OCI-LY1 (cell line): ENCODE results near the gene PAK4.

ENCODE experiments used
- EZH2 ChIP-seq: fragments of 200-600 bp; sonication (generic), shearing (Covaris generic); IDR thresholded peaks from 2 replicates; pipeline ENCODE4 v1.8.0; 2017; ENCODE audit warnings: borderline replicate concordance, mixed run types, mild to moderate bottlenecking, antibody characterized with exemption, low read length, moderate library complexity, mixed read lengths
- TF ChIP-seq, protein P1 (sequence below): fragments of 200-600 bp; sonication (generic), shearing (Covaris generic); IDR thresholded peaks from 2 replicates; pipeline ENCODE4 v1.5.1; 2017; ENCODE audit warnings: mild to moderate bottlenecking, antibody characterized with exemption, low read length, moderate library complexity, mixed read lengths

DNA sequence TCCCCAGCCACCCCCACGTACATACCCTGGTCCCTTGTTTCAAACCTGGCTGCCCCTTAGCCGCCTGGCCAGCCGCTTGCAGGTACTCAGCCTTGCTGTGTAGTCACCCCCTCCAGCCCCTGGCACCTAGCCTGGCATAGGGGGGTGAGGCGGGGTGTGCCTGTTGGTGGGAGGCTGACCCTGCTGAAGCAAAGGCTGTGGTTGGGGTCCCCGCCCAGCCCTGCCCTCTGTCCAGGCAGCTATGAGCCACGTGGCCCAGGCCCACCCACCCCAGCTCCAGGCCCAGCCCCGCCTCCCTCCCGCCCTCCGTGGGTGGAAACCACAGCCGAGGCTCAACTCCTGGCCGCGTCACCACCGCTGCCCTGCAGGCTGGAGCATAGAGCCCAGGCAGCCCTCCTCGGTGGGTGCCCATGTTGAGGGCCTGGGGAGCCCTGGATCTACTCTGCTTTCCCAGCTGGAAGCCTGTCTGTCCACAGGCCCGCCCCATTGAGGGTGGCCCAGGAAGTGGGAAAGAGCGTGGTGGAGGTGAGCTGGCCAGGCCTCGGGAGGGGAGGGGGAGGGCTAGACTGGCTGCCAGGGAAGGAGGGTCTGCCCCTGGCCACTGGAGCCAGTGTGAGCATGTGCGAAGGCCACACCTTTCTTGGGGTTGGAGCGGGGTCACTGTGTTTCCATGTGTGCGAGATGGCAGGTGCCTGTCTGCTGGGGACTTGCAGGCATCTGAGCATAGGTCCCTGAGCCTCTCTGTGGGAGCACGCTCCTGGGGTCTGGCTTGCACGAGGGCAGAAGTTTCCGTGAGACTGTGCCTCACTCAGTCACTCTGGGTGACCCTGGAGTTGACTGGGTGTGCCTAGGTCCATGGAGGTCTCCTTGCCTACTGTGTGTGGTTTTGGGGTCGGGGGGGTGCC lies 31.0 kb downstream of the PAK4 start:
- TF ChIP-seq, protein P1, sequence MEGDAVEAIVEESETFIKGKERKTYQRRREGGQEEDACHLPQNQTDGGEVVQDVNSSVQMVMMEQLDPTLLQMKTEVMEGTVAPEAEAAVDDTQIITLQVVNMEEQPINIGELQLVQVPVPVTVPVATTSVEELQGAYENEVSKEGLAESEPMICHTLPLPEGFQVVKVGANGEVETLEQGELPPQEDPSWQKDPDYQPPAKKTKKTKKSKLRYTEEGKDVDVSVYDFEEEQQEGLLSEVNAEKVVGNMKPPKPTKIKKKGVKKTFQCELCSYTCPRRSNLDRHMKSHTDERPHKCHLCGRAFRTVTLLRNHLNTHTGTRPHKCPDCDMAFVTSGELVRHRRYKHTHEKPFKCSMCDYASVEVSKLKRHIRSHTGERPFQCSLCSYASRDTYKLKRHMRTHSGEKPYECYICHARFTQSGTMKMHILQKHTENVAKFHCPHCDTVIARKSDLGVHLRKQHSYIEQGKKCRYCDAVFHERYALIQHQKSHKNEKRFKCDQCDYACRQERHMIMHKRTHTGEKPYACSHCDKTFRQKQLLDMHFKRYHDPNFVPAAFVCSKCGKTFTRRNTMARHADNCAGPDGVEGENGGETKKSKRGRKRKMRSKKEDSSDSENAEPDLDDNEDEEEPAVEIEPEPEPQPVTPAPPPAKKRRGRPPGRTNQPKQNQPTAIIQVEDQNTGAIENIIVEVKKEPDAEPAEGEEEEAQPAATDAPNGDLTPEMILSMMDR: no peak
- no peak for TF ChIP-seq EZH2
